ENCODE results near the gene CRNN. TPM values are rescaled to one million over a fixed set of nuclear protein-coding genes. Genes with fewer than 3 reads are reported as not detected.
A peak's percentile ranks its signal among the peaks of the same experiment; 100 is the strongest.

CRNN gene
- total and polyA plus RNA-seq, 7 donors: 0.61 to 3.6 TPM; not detected in 5

DNA sequence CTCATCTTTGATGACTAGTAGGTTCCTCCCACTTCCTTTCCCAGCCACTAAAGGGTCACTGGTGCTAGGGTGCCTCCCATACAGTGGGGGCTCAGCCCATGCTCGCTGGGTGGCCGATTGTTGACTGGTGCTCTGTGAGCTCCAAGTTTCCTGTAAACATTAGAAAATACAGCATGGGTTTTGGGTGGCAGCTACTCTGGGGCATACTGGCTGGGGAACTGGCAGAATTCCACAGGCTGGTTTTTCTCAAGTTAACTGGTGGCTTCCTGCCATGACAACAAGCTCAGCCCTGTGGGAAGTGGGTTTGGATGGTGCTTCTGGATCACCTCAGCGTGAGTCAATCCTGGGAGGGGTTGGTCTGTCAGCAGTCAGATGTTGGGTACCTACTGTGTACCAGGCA lies 28.7 kb upstream of the CRNN start:
- Histone ChIP-seq H3K27me3 (no peaks in the 10 kb centered on the region), H3K27ac (peak overlapping the region in 2 of 4 donors; percentile 53 to 55), H3K4me3 (no peak overlapping the region), H3K9me3 (no peaks in the 10 kb centered on the region), H3K36me3 (no peaks in the 10 kb centered on the region), H3K4me1 (peaks cover 0 to 42% (median 18%) of the 10 kb centered on the region in 4 donors)
- peak; percentile 89 for DNase-seq
- TF ChIP-seq, protein P1, sequence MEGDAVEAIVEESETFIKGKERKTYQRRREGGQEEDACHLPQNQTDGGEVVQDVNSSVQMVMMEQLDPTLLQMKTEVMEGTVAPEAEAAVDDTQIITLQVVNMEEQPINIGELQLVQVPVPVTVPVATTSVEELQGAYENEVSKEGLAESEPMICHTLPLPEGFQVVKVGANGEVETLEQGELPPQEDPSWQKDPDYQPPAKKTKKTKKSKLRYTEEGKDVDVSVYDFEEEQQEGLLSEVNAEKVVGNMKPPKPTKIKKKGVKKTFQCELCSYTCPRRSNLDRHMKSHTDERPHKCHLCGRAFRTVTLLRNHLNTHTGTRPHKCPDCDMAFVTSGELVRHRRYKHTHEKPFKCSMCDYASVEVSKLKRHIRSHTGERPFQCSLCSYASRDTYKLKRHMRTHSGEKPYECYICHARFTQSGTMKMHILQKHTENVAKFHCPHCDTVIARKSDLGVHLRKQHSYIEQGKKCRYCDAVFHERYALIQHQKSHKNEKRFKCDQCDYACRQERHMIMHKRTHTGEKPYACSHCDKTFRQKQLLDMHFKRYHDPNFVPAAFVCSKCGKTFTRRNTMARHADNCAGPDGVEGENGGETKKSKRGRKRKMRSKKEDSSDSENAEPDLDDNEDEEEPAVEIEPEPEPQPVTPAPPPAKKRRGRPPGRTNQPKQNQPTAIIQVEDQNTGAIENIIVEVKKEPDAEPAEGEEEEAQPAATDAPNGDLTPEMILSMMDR (IDR thresholded peaks at IDR 0.05): no peak
- TF ChIP-seq EP300 (IDR thresholded peaks at IDR 0.05) (peak in 1 of 4 donors; percentile 35), POLR2AphosphoS5 (IDR thresholded peaks at IDR 0.05) (peak; percentile 40 to 84 (median 76))
- intact Hi-C loops (cut with DNase I): loop anchor here (5.0 kb wide), 2 partner anchors 255 to 395 kb away; no protein-coding TSS in a partner anchor
- WGBS, 2 donors: 55 to 63% methylated on average over 3 of the region's 3 CpGs

DNA sequence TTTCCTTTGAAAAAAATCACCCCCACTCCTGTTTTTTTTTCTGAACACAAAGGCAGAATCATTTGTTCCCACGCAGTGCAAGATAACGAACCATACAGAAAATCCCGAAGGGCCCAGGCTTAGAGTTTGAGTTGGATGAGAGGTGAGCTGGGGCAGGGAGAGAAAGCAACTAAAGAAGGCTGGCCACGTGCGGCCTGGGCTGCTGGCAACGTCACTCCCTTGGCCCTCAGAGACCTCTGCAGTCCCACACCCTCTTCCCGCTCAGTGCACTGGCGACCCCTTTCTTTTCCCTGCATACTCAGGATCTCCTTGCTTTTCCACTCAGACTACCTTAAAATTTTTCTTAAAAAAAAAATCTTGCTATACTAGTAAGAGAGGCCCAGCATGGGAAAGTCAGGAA lies 28.2 kb upstream of the CRNN start:
- intact Hi-C loops (cut with DNase I): loop anchor here (5.0 kb wide), 2 partner anchors 255 to 395 kb away; no protein-coding TSS in a partner anchor
- no peak for DNase-seq
- Histone ChIP-seq H3K27me3 (no peaks in the 10 kb centered on the region), H3K9me3 (no peaks in the 10 kb centered on the region), H3K4me1 (peaks cover 0 to 37% (median 14%) of the 10 kb centered on the region in 4 donors), H3K27ac (peak overlapping the region in 2 of 4 donors; percentile 53 to 55), H3K4me3 (no peak overlapping the region), H3K36me3 (no peaks in the 10 kb centered on the region)
- no peak for TF ChIP-seq EP300 (IDR thresholded peaks at IDR 0.05)
- TF ChIP-seq POLR2A (IDR thresholded peaks at IDR 0.05): no peak
- TF ChIP-seq, protein P1 (IDR thresholded peaks at IDR 0.05): no peak
- no peak for TF ChIP-seq POLR2AphosphoS5 (IDR thresholded peaks at IDR 0.05)
- WGBS, 2 donors: 70 to 76% methylated on average over 8 of the region's 8 CpGs

DNA sequence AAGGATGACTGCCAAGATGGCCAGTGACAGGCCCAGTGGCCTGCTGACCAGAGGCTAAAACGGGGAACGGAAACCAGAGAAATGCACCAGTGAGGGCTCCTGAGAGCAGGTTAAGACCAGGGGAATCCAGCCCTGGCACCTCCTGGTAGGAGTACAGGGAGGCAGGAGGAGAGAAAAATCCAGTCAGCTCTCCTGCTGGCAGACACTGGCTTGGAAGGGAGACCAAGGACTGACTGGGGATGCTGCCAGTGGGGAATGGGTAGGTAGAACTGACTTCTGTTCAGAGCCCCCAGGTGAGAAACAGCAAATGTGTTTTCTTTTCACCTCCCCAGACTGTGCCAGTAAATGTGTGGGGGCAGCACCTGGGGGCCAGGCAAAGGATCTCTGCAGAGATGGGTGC lies 27.7 kb upstream of the CRNN start:
- Histone ChIP-seq H3K27me3 (no peaks in the 10 kb centered on the region), H3K9me3 (no peaks in the 10 kb centered on the region), H3K4me3 (no peak overlapping the region), H3K36me3 (no peaks in the 10 kb centered on the region), H3K4me1 (peaks cover 0 to 33% (median 12%) of the 10 kb centered on the region in 4 donors), H3K27ac (peak overlapping the region in 1 of 4 donors; percentile 53)
- no peak for DNase-seq
- 92 to 96% methylated on average over 2 of the region's 2 CpGs for WGBS, 2 donors
- TF ChIP-seq POLR2AphosphoS5 (IDR thresholded peaks at IDR 0.05): no peak
- TF ChIP-seq, protein P1 (IDR thresholded peaks at IDR 0.05): no peak
- intact Hi-C loops (cut with DNase I): loop anchor here (2.0 to 5.0 kb wide), 3 partner anchors 17 to 394 kb away; no protein-coding TSS in a partner anchor

DNA sequence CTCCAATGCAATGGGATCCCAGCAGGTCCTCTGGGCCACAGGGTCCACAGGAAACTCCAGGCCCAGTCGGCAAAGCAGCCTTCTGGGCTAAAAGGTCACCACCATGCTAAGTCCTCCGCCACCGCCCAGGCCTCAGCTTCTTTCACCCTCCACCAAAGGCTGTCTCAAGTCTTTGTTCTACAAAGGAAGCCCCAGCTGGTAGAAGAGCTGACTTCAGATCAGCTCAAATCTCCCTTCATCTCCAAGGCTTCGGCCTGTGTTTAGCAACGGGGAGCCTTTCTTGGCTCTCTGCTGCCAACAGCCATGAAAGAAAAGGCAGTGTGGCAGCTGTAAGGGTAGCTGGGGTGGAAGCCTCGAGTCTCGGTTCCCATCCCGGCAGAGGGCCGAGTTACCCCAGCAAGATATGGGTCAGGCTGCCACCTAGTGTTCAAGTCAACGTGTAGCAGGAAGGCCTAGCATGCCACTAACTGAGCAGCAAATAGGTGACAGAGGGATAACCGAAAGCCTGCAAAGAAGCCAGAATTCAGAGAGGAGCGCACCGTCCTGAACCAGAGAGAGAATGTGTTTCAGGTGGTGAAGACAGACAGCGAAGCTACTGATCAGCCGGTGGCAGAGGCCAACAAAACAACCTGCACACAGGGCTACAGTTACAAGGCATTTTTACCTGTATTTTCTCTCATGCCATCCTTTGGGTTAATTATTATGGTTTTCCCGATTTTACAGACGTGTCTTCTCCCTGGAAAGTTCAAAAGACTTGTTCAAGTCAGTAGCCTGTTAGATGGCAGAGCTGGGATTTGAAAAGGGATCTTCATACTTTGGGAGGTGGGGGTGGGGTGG lies 26.8 kb upstream of the CRNN start:
- no peak overlapping the region for H3K4me3 ChIP-seq
- no peaks in the 10 kb centered on the region for H3K9me3 ChIP-seq
- 30 to 36% methylated on average over 17 of the region's 17 CpGs for WGBS, 2 donors
- no peak overlapping the region for H3K27ac ChIP-seq
- no peaks in the 10 kb centered on the region for H3K27me3 ChIP-seq
- intact Hi-C loops (cut with DNase I): loop anchor here (2.0 to 5.0 kb wide), 3 partner anchors 18 to 394 kb away; no protein-coding TSS in a partner anchor
- H3K4me1 ChIP-seq: peaks cover 0 to 33% (median 12%) of the 10 kb centered on the region in 4 donors
- DNase-seq: peak; percentile 85
- TF ChIP-seq, protein P1 (IDR thresholded peaks at IDR 0.05): peak; percentile 53 to 78 (median 68)
- TF ChIP-seq POLR2A (IDR thresholded peaks at IDR 0.05): no peak
- H3K36me3 ChIP-seq: no peaks in the 10 kb centered on the region

Data from sigmoid colon (tissue), 7 donors.